HG03558 (cell line): ENCODE data around the gene MIEF1.

Experiments
- ATAC-seq: cut with Tn5 transposase; IDR thresholded peaks from one replicate; pipeline ENCODE4 v1.9.1; 2021; ENCODE audit warnings: moderate number of reproducible peaks; ENCODE audit not compliant: unreplicated experiment; ENCODE audit errors: extremely low read depth

MIEF1 gene

DNA sequence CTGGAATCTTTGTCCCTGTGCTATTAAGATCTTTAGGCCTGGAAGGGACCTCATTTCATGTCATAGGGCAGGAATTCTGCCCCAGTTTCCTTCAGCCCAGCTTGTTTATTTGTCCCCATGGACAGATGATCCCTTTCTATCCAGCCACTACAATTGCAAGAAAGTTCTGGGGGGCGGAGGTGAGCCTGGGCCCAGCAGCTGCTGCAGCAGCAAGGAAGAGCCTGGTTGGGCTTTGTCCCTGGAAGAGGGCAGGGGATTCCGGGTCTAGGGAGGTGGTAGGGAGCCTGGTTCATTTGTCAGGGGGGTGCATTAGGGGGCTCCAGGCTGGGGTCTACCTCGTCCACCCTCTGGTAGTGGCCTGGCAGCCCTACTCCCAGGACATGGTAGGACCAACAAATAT is 52.1 kb downstream of the MIEF1 start:
- ATAC-seq = no peak

DNA sequence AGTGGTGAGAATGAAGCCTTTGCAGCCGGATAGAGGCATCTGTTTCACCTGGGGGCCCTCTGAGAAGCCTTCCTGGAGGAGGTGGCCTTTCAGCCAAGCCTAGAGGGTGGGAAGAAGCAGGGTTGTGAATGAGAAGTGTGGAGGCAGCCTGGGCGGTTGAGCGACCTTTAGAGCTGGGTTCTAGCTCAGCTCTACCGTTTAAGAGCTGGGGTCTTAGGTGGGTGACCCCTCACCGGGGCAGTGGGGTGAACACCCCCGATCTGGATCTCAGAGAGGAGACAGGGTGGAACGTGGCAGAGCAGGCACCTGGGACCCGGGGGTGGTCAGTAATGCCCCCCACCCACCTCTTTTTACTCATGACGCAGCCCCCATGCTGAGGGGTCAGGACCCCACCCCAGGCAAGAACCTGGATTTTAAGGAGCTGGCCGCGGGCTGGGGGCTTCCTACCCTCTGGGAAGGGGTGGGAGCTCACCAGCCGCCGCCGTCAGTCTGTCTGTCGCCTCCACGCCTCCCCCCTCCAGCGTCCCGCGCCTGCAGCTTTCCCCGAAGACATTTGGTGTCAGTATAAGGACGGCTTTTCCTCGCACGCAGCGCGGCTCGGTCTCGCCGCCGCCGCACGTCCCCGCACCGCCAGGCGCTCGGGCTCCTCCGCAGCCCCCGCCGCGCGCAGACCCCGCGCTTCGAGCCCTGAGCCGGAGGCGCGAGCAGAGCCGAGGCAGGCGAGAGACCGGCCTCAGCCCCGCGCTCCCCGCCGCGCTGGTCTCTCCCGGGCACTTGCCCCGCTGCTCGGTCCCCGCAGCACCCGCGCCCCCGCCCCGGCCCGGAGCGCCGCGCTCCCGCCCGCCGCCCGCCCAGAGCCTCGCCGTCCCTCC is 55.1 kb downstream of the MIEF1 start:
- ATAC-seq = no peak

DNA sequence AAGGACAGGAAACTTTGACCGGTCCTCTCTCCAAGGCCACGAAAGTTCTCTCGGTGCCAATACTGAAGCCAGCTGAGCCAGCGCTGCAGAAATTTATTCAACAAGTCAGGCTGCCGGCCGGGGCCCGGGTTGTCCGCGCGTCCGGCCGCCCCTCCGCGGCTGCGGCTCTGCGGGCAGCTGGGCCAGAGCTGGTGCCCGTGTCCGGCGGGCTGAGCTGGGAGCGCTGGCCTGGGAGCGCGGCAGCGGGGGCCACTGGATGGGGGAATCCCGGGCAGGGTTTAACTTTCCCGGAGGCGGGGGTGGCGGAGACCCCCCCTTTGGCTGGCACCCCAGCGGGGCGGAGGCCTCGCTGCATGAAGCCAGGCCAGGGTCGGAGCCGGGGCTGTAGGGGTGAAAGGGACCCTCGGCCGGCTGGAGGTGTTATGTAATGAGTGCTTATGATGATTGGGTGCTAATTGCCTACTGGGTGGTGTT is 56.2 kb downstream of the MIEF1 start:
- ATAC-seq = no peak

DNA sequence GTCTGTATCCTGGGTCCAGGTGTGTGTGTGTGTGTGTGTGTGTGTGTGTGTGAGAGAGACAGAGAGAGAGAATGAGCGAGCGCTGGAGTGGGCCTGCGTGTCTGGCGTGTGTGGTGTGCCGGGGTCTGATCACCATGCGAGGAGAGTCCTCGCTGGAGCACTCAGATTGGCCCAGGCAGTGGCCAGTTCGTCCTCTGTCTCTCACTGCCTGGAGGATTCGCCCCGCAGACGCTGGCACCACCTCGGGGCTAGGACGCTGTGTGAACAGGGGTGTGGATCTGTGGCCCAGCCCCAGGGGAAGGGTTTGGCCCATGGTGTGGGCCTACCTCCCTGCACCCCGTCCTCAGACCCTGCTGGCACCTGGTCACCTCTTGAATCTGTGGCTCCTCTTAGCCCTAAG is 56.9 kb downstream of the MIEF1 start:
- no peak for ATAC-seq

DNA sequence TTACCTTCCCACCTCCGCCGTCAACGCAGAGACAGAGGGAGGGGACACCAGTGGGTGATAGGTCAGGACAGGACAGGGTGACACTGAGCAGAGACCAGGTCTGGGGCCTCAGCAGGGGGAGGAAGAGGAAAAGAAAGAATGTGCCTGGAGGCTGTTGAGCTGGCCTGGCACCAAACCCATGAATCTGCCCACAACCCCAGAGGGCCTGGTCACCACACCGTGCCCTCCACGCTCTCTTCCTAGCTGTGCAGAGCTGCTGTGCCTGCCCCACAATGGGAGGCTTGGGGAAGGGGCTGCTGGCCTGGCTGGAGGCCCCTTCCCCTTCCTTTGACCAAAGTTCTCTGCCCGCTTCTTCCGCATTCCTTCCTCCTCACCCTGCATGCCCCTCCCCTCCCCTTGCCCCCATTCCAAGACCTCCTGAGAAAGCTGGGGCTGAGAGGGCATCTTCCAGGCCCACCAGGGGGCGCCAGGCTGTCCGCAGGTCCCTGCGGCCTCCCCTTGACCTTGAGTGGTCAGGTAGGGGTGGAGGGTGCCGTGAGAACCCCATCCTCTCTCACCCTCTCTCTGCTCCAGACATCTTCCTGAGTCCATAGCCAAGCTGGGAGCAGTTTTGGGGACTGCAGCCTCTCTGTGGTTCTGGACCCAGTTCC is 57.5 kb downstream of the MIEF1 start:
- ATAC-seq = no peak

DNA sequence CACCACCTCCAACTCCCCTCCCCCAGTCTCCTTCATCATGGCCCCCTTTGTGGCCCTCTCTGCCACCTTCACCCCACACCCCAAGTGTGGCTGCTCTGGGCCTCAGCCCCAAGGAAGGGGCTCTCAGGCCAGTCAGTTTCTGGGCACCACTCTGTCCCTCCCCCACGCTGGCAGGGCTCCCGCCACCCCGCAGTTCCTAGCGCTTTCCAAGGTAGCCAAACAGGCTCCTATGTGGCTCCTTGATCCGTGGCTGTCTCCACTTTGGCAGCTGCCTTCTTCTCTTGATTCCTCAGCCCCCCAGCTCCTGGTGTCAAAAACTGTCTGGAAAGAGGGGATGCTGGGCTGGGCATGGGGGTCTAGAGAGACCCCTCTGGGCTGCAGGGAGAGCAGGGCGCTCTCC is 58.0 kb downstream of the MIEF1 start:
- no peak for ATAC-seq

DNA sequence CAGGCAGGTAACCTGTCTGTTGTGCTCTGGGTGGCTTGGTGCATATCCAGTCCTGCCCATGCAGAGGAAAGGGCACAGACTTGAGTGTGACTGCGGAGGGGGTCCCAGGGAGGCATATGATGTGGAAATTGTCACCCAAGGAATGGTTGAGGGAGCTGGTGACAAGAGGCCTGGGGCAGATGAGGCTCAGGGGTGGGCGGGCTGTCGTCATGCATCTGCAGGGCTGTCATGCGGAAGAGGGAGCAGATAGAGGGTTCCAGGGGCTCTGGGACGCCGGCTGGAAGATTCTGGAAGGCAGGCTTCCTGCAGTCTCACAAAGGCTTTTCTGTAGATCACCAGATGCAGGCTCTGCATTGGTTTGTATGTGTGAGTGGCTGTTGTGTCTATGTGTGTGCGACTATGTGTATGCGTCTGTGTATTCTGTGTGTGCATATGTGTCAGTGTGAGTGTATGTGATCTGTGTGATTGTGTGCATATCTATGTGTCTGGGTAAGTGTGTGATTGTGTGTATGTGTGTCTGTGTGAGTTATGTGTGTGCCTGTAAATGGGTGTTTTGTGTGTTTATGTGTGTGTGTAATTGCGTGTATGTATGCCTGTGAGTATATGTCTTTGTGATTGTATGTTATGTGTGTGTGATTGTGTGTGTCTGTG is 60.9 kb downstream of the MIEF1 start:
- ATAC-seq = no peak

DNA sequence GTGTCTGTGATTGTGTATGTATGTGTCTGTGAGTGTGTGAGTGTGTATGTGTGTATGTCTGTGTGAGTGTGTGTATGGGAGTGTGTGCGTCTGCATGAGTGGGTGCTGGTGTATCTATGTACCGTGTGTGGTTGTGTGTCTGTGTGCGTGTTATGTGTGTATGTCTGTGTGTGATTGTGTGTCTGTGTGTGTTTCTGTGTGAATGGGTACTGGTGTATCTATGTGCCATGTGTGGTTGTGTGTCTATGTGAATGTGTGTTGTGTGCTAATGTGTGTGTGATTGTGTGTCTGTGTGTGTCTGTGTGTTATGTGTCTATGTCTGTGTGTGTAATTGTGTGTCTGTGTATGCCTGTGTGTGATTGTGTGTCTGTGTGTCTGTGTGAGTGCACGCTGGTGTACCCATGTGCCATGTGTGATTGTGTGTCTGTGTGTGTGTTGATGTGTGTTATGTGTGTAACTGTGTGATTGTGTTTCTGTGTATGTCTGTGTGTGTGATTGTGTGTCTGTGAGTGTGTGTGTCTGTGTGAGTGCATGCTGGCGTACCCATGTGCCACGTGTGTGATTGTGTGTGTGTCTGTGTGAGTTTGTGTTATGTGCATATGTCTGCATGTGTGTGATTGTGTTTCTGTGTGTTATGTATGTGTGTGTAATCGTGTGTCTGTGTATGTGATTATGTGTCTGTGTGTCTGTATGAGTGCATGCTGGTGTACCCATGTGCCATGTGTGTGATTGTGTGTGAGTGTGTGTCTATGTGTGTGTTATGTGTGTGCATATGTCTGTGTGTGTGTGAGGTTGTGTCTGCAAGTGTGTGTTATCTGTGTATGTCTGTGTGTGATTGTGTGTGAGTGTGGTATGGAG is 61.7 kb downstream of the MIEF1 start:
- ATAC-seq = no peak

DNA sequence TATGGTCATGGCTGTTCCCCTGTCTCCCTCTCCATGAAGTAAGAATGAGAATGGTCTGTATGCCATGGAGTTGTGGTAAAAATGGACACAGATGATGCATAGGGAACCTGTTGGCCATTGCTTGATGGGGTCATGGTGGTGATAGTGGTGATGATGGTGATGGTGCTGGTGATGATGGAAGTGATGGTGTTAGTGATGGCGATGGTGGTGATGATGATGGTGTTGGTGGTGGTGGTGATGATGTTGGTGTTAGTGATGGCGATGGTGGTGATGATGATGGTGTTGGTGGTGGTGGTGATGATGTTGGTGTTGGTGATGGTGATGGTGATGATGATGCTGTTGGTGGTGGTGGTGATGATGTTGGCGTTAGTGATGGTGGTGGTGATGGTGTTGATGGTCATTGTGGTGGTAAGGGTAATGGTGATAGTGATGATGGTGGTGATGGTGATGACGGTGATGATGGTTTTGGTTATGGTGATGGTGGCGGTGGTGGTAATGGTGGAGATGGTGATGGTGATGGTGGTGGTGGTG is 63.4 kb downstream of the MIEF1 start:
- ATAC-seq = no peak

DNA sequence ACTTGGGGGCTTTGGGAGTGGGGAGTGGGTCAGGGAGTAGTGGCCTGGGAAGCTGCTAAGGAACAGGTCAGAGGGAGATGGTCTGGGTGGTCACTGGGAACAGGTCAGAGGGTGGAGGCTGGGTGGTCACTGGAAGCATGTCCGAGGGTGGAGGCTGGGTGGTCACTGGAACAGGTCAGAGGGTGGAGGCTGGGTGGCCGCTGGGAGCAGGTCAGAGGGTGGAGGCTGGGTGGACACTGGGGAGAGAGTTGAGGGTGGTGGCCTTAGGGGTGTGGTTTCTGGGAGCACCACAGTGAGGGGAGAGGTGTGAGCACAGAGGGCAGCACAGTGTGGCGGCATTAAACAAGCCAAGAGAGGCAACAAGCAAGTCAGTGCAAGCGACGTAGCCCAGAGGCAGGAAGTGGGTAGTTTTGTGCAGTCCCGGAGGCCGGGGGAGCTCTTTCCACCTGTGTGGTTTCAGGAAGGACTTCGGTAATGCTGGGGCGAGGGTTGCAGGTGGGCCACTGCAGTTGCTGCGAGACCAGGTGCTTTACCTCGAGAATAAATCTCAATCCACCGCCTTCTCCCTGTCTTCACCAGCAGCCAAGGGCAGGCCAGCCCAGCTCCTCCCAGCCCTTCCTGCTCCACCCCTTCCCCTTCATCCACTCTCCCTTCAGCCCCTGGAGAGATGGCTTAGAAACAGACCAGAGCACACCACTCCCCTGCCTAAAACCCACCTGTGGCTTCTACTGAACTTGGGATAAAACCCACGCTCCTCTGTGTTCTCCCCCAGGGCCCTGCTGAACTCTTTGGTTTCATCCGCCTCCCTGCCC is 65.3 kb downstream of the MIEF1 start:
- ATAC-seq = no peak
